Raji (cell line): ENCODE data around the gene EPHA3.

ENCODE experiments used
- POLR2A ChIP-seq: IDR thresholded peaks from 2 replicates; pipeline ENCODE4 v1.6.1; 2011; ENCODE audit warnings: low read depth, low read length, control low read depth; ENCODE audit not compliant: insufficient read depth

Gene EPHA3

DNA sequence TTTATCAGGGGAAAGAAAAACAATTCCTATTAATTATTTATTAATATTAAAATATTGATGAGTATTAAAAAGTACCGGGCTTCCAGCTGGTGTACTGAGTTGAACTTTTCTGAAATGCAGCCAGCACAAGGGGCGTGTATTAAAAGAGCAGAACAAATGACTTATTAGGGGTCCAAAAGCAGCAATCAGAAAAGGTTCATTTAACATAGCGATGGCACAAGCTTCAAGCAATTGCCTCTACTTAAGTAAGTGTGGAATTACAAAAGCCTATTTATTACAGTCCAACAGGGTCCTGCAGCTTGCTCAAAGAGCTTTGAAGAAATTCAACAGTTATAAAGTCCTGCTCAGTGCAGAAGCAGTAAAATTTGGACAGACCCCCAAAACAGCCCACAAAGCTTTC is 285.6 kb downstream of the EPHA3 start:
- no peak for TF ChIP-seq POLR2A

DNA sequence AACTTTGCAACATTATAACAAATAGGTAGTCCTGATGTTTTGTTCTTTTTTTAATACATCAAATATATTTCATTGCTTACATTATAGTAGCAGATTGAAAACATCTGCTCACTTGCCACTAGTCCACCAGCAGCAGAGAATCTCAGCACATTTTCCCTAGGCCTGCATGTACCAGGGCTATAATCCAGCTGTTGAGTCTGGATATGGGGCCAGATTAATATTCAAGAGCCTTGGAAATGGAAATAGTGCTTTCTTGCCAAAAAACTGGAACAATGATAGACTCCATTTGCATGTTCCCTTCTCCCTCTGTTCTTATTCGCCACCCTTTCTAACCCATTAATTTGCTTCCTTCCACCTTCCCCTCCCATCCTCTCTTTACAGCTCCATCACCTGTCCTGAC is 288.0 kb downstream of the EPHA3 start:
- no peak for TF ChIP-seq POLR2A

DNA sequence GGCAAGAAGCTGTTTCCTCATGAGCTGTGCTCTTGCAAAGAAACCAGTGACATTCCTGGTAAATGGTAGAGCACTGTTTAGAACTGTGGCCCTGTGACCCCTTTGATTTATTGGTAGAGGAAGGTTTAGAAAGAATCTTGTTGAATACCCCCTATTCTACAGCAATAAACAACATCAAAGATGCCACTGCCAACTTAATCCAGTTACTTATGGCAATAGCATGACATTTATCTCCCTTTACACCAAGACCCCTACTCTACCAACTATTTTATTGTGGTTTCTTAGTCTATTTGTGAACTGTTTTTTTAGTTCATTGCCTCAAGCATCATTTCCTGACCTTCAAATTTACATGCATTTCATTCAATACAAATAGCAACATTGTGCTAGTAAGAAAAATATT is 288.6 kb downstream of the EPHA3 start:
- TF ChIP-seq POLR2A: no peak

DNA sequence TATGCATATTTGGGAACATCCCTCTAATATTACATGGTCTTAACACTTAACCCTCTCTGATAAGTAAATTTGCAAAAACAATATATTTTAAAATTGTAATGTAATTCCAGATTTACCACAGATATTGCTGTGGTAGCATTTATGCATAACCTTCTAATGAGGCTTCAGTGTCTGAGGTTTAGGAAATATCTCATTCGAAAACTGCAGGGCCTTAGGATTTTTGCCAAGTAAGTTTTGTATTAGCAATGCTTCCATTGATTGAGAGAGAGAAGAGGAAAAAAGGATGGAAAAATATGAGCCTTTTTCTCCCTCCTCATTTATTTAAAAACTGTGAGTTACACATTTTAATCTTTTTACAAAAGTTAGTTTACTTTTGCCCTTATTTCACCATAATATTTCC is 294.6 kb downstream of the EPHA3 start:
- no peak for TF ChIP-seq POLR2A

DNA sequence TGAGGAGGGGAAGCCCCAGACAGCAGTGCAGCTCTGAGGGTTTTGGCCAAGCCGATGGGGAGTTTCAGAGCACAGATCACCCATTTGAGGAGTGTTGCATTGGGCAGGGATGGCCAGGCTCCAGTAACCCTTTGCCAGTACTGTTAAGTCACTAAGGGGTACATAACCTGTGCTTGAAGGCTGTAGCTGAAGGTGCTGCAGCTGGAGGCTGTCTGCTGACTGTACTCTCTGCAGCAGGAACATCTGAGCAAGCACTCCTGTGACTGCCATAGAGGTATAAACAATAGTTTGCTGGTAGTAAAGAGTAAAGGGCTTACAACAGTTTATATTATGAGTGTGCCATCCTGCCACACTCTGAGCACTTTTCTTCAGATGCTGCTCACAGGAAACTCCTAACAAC is 297.8 kb downstream of the EPHA3 start:
- no peak for TF ChIP-seq POLR2A

DNA sequence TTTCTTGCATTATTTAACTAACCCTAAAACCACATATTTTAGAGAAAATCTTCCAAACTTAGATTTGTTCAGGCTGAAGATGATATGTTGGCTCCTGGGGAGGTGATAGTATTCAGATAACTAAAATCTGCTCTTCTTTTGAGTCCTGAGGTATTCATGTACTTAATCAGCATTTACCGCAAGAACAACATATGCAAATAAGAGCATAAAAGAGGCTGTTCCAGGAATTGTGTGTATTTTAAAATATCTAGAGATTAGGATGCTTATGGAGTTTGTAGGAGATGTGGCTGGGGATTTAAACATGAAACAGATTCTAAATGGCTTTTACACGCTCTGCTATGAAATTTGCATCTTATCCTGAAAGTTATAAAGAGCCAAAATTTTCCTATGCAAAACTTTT is 298.2 kb downstream of the EPHA3 start:
- no peak for TF ChIP-seq POLR2A

DNA sequence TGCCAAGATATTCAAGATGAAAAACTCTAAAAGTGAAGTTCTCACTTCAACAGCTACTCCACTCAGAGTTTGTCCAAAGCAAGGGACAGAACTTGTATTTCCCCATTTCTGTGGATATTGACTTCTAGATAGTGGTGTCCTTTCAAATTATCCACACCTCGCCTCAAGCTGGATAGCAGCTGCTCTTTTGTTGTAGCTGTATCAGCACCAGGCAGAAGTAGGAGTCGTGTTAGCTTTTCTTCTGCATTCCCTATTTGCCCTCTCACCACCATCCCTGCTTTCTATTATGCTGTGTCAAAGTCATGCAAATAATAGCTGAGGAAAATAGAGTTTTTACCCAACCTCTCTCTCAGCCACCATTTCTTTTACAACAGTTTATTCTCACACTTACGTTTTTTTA is 303.8 kb downstream of the EPHA3 start:
- TF ChIP-seq POLR2A: no peak

GRCh38 chr3:89414270-89414669 is 306.8 kb downstream of the EPHA3 start:
- no peak for TF ChIP-seq POLR2A

- TF ChIP-seq POLR2A: no peak
Measured at GRCh38 chr3:89419647-89420241, 312.3 kb downstream of the EPHA3 start.

- no peak for TF ChIP-seq POLR2A
Measured at GRCh38 chr3:89426060-89426459, 318.6 kb downstream of the EPHA3 start.

GRCh38 chr3:89434621-89435380 is 327.4 kb downstream of the EPHA3 start:
- TF ChIP-seq POLR2A: no peak

DNA sequence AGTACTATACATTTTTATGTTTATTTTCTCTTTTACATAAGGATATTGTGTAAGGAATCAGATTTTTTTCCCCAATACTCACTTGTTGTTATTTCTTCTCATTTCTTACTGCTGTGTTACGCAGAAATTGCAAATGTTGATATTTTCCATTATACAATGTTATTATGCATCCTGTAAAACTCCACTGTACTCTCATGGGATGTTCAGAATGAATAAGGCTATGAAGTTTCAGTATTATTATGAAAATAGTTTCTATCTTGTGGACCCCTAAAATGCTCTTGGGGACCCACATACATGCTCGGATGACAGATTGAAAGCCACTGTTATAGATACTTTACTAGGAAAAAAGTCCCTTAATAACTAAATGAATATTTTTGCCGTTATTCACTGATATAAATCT is 329.4 kb downstream of the EPHA3 start:
- no peak for TF ChIP-seq POLR2A

DNA sequence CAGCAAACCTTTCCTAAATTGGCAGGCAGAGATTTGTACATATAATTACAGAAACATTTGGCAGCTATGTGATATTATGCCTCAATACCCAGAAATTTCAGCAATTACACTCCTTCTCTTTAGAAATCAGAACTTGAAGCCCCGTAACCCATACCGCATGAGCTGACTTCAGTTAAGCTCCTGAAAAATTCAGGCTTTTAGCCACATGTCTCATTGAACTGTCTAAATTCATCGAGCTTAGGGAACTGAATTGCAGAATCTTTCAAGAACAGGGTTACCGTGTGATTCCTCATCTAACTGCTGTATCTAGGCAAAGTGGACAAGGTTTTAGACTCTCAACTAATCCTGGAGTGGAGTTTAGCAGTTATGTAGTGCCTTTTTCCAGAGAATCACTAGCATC is 333.0 kb downstream of the EPHA3 start:
- TF ChIP-seq POLR2A: no peak

DNA sequence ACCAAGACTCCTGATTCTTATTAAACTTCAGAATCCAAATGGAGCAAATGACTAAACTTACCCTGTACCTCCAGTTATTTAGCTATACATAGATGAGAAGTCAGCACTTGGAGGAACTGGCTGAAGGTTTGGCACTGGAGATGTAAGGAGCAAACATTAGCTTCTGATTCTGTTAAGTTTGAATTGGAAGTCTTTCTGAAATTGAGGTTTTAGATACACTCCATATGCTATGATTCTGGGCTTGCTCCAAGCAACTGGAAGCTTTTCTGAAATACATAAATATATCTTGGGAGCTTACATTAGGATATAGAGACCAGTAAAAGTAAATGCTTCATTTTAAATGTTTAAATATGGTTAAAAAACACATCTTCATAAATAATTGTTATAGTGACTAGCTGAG is 333.7 kb downstream of the EPHA3 start:
- TF ChIP-seq POLR2A: no peak

- TF ChIP-seq POLR2A: no peak
Measured at GRCh38 chr3:89446593-89446992, 339.2 kb downstream of the EPHA3 start.

- no peak for TF ChIP-seq POLR2A
Measured at GRCh38 chr3:89447243-89447642, 339.8 kb downstream of the EPHA3 start.

GRCh38 chr3:89449086-89449485 is 341.7 kb downstream of the EPHA3 start:
- TF ChIP-seq POLR2A: no peak
